Caco-2 (cell line): ENCODE results near the gene TMEM87A. TPM values are rescaled to one million over a fixed set of nuclear protein-coding genes. Genes with fewer than 3 reads are reported as not detected.

ENCODE experiments used
- BruUV-seq: library from RNA; stranded (reverse); fragments of 400-500 nt; replicated peaks from 2 replicates; lab custom pipeline; 2021; lab: Mats Ljungman, UMichigan
- CTCF ChIA-PET: fragments of 300-600 bp; sonication (Branson Sonifier 250); formaldehyde crosslinking; loops from one replicate; lab custom pipeline; 2022; ENCODE audit warnings: antibody characterized with exemption; lab: Charles Lee
- POLR2A ChIA-PET: fragments of 300-600 bp; sonication (Branson Sonifier 250); formaldehyde crosslinking; loops from one replicate; lab custom pipeline; 2022; ENCODE audit warnings: antibody characterized with exemption; lab: Charles Lee
- DNase-seq, 2 experiments: peaks; one replicate each; pipeline versions ENCODE4 v3.0.0 to v3.0.0-alpha.2; 2020 to 2022
- H3K27me3 ChIP-seq: replicated peaks from 2 replicates; pipeline ENCODE4 v1.6.0; 2011; ENCODE audit warnings: low read length; ENCODE audit not compliant: control insufficient read depth, insufficient read depth
- H3K36me3 ChIP-seq: 2 replicates; pipeline ENCODE4 v1.5.1; 2011; ENCODE audit warnings: low read length; ENCODE audit not compliant: control insufficient read depth, insufficient read depth
- H3K4me1 ChIP-seq: fragments of 250-450 bp; sonication (Bioruptor Pico); 2 replicates; pipeline ENCODE4 v1.5.1; 2020; ENCODE audit warnings: mild to moderate bottlenecking
- H3K4me3 ChIP-seq: 2 replicates; pipeline ENCODE4 v1.5.1; 2011; ENCODE audit warnings: low read depth, mild to moderate bottlenecking, control low read depth, low read length
- H3K9me3 ChIP-seq: fragments of 250-450 bp; sonication (Bioruptor Pico); 2 replicates; pipeline ENCODE4 v1.5.1; 2020; ENCODE audit warnings: mild to moderate bottlenecking, moderate library complexity
- H3K27ac Mint-ChIP-seq: one replicate; pipeline ENCODE4 v1.8.0; 2022; ENCODE audit warnings: mixed read lengths; ENCODE audit not compliant: unreplicated experiment
- H3K27me3 Mint-ChIP-seq: one replicate; pipeline ENCODE4 v1.8.0; 2022; ENCODE audit warnings: mixed read lengths; ENCODE audit not compliant: insufficient read depth, unreplicated experiment
- H3K36me3 Mint-ChIP-seq: one replicate; pipeline ENCODE4 v1.8.0; 2022; ENCODE audit warnings: mild to moderate bottlenecking, mixed read lengths; ENCODE audit not compliant: insufficient read depth, unreplicated experiment
- H3K4me1 Mint-ChIP-seq: one replicate; pipeline ENCODE4 v1.8.0; 2022; ENCODE audit warnings: low read depth, mixed read lengths; ENCODE audit not compliant: unreplicated experiment
- H3K4me3 Mint-ChIP-seq: one replicate; pipeline ENCODE4 v1.8.0; 2022; ENCODE audit warnings: mild to moderate bottlenecking, moderate library complexity, mixed read lengths; ENCODE audit not compliant: unreplicated experiment
- H3K9me3 Mint-ChIP-seq: one replicate; pipeline ENCODE4 v1.8.0; 2022; ENCODE audit warnings: mixed read lengths; ENCODE audit not compliant: unreplicated experiment
- intact Hi-C: fragments of 100-400 bp; cut with micrococcal nuclease; formaldehyde crosslinking; loops from one replicate; pipeline ENCODE4 v1.10.0; 2022; ENCODE audit not compliant: unreplicated experiment
- total RNA-seq: library from RNA; stranded (reverse); gene quantifications from 2 replicates; pipeline ENCODE4 v1.2.3, GENCODE V29; 2022
- TF ChIP-seq, protein P1 (sequence below), 2 experiments: fragments of 200-600 bp in 1 of 2; IDR thresholded peaks; 1 replicate in 1 of 2; 2 replicates in 1 of 2; pipeline versions ENCODE4 v1.5.1 to v1.8.0; 2011 to 2022; ENCODE audit warnings: antibody characterized with exemption in 1 of 2, control low read depth in 1 of 2, inconsistent platforms in 1 of 2, low read depth in 1 of 2, low read length in 1 of 2, mild to moderate bottlenecking in 1 of 2, moderate library complexity in 1 of 2; ENCODE audit not compliant: insufficient read depth in 1 of 2, severe bottlenecking in 1 of 2, unreplicated experiment in 1 of 2

Gene TMEM87A
- total RNA-seq, 1 experiment from 2014 or later: 38.4 TPM

DNA sequence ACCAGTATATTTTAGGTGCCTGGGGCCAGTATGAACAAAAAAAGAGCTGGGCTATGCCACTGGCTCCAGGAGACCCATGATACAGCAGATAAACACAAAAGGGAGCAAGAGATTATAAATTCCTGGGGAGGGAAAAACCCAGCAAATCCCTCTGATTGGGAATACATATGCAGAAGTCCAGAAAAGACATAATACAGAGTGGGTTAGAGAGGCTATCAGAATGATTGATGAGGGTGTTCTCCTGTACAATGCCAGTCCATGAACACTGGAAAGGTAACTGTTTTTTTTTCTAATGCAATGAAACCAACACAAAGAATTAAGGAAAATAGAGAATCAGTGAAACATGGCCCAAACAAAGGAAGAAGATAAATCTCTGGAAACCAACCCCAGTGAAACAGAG is 59.7 kb downstream of the TMEM87A start:
- Histone ChIP-seq H3K4me1 (0 out of 2 replicates have a peak, but pooled peaks cover 2% of the 10 kb centered on the region), H3K36me3 (no peaks in the 10 kb centered on the region; the same call in 1 of the 2 replicates), H3K4me3 (no peak overlapping the region), H3K9me3 (no peaks in the 10 kb centered on the region; the same call in 1 of the 2 replicates), H3K27me3 (no peaks in the 10 kb centered on the region)
- peaks cover 57% of the 10 kb centered on the region for H3K36me3 Mint-ChIP-seq
- H3K27me3 Mint-ChIP-seq: no peaks in the 10 kb centered on the region
- no peak overlapping the region for H3K4me3 Mint-ChIP-seq
- TF ChIP-seq, protein P1, sequence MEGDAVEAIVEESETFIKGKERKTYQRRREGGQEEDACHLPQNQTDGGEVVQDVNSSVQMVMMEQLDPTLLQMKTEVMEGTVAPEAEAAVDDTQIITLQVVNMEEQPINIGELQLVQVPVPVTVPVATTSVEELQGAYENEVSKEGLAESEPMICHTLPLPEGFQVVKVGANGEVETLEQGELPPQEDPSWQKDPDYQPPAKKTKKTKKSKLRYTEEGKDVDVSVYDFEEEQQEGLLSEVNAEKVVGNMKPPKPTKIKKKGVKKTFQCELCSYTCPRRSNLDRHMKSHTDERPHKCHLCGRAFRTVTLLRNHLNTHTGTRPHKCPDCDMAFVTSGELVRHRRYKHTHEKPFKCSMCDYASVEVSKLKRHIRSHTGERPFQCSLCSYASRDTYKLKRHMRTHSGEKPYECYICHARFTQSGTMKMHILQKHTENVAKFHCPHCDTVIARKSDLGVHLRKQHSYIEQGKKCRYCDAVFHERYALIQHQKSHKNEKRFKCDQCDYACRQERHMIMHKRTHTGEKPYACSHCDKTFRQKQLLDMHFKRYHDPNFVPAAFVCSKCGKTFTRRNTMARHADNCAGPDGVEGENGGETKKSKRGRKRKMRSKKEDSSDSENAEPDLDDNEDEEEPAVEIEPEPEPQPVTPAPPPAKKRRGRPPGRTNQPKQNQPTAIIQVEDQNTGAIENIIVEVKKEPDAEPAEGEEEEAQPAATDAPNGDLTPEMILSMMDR (IDR thresholded peaks at IDR 0.05; ENCODE audit: insufficient read depth in 1 of 2, low read depth in 1 of 2, low read length in 1 of 2, severe bottlenecking in 1 of 2, unreplicated experiment in 1 of 2): no peak
- DNase-seq: no peak
- H3K27ac Mint-ChIP-seq: no peak overlapping the region
- intact Hi-C loops: no loop called here
- no TSS peak for BruUV-seq
- no peaks in the 10 kb centered on the region for H3K4me1 Mint-ChIP-seq
- H3K9me3 Mint-ChIP-seq: no peaks in the 10 kb centered on the region
- POLR2A ChIA-PET: no interaction called here
- CTCF ChIA-PET: no interaction called here

DNA sequence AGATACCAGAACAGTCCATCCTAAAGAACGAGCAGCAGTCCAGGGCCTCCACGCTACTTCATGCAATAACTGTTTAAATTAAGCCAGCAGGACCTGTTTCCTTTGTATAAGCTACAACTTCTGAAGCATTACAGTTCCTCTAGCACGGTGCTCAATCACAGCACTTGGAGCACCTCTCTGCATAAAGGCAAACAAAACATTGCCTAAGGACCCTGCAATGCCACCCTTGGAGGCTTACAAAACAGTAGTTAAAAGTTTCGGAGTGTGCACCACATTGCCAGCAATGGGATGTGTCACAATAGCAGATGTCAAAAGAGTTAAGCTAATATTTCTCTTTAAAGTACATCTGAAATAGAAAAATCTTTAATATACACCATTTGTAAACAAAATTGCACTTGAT is 62.5 kb downstream of the TMEM87A start:
- CTCF ChIA-PET: no interaction called here

DNA sequence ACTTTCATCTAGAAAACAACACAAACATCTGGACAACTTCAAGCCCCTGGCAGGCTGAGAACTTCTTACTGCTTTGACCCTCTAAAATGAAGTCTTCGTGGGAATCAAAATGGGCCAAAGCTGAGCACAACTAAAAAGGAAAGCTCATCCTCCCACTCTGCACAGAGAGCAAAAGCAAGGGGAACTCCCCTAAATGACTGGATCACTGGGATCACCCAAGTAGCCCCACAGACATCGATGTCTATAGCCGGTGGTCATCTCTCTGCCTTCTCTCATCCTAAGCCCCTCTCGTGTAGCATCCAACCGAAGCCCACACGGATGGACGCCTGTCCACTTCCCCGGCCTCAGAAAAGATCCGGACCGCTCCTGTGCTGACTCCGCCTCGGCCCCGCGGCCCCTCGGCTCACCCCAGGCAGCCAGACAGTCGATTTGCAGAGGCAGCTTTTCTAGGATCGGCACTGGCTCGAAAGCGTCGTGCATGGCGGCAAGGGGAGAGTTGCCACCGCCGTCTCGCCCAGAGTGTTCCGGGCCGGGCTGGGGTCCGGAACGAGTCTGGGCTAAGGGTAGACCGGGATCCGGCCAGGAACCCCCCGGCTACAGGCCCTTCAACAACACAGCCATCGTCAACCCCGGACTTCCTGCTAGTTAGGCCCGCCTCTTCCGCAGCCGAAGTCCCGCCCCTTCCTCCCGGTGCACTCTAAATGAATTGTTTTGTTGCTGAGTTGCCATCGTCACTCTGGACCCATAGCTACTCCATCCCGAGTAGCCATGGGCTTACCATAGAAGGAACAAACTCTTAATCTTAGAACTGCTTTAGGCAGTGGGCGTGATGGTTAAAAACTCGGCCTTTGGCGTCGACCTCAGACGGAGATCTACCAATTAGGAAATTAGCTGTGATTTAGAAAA is 65.3 kb downstream of the TMEM87A start, which contains the start of gene VPS39:
Gene VPS39 (minus strand): TSS at position 631 of the 906 bp plus-strand sequence. CDS start 151 bp downstream, at position 480.
- H3K4me1 Mint-ChIP-seq: no peaks in the 10 kb centered on the region
- intact Hi-C loops: no loop called here
- Histone ChIP-seq H3K27me3 (no peaks in the 10 kb centered on the region), H3K9me3 (no peaks in the 10 kb centered on the region), H3K4me1 (peaks cover 4% of the 10 kb centered on the region; the same call in 1 of the 2 replicates), H3K36me3 (no peaks in the 10 kb centered on the region), H3K4me3 (peak within 1 kb of the TSS; percentile 63)
- peak; percentile 83 to 84 for DNase-seq
- H3K36me3 Mint-ChIP-seq: peaks cover 37% of the 10 kb centered on the region
- TSS peak; percentile 43 for BruUV-seq
- no peaks in the 10 kb centered on the region for H3K27me3 Mint-ChIP-seq
- TF ChIP-seq, protein P1 (IDR thresholded peaks at IDR 0.05; ENCODE audit: insufficient read depth in 1 of 2, low read depth in 1 of 2, low read length in 1 of 2, severe bottlenecking in 1 of 2, unreplicated experiment in 1 of 2): no peak
- H3K9me3 Mint-ChIP-seq: no peaks in the 10 kb centered on the region
- H3K4me3 Mint-ChIP-seq: peak within 1 kb of the TSS; percentile 93
- CTCF ChIA-PET: interaction anchor here (1.3 to 1.4 kb wide), 2 partner anchors 177 to 264 kb away, joined by 3 to 4 read pairs; no protein-coding TSS in a partner anchor
- H3K27ac Mint-ChIP-seq: peak within 1 kb of the TSS; percentile 92
- POLR2A ChIA-PET: interaction anchor here (0.6 to 1.3 kb wide), 2 partner anchors 51 to 65 kb away, joined by 3 to 9 read pairs; partner anchors contain the start of genes GANC and TMEM87A

More for the DNA sequence above, 62.5 kb downstream of the TMEM87A start:
- Mint-ChIP-seq H3K9me3 (no peaks in the 10 kb centered on the region), H3K4me3 (no peak overlapping the region), H3K27me3 (no peaks in the 10 kb centered on the region), H3K27ac (no peak overlapping the region), H3K4me1 (no peaks in the 10 kb centered on the region), H3K36me3 (peaks cover 51% of the 10 kb centered on the region)
- H3K9me3 ChIP-seq: no peaks in the 10 kb centered on the region
- no peaks in the 10 kb centered on the region for H3K36me3 ChIP-seq
- intact Hi-C loops: no loop called here
- peaks cover 4% of the 10 kb centered on the region; the same call in 1 of the 2 replicates for H3K4me1 ChIP-seq
- H3K4me3 ChIP-seq: no peak overlapping the region
- TF ChIP-seq, protein P1 (IDR thresholded peaks at IDR 0.05; ENCODE audit: insufficient read depth in 1 of 2, low read depth in 1 of 2, low read length in 1 of 2, severe bottlenecking in 1 of 2, unreplicated experiment in 1 of 2): no peak
- POLR2A ChIA-PET: no interaction called here
- no TSS peak for BruUV-seq
- no peaks in the 10 kb centered on the region for H3K27me3 ChIP-seq
- no peak for DNase-seq
